Heart left ventricle (tissue), 16 donors: Measurements from ENCODE around the gene RNASEH2C. TPM values are rescaled to one million over a fixed set of nuclear protein-coding genes. Genes with fewer than 3 reads are reported as not detected.
"Not testable (repeated sequence)": the region's sequence is repeated elsewhere in the genome, so short reads cannot be mapped to it uniquely, and the experiment has no call there.

Experiments
- ATAC-seq, 4 donors: fragments of 200-7000 bp; cut with Tn5 transposase; one replicate each; pipeline ENCODE4 v1.9.1; 2020 to 2022; ENCODE audit warnings: moderate library complexity in 4 of 4, mild to moderate bottlenecking in 3 of 4, moderate number of reproducible peaks in 1 of 4
- DNase-seq, 5 donors: peaks; one replicate each; pipeline ENCODE4 v3.0.0-alpha.2; 2020
- H3K27ac ChIP-seq, 12 donors: fragments of 200-600 bp; sonication (generic) in 4 of 12; one replicate each; pipeline versions ENCODE4 v1.5.0 to v1.8.0; 2016 to 2022; ENCODE audit warnings: mild to moderate bottlenecking in 2 of 12
- H3K27me3 ChIP-seq, 9 donors: fragments of 200-600 bp; sonication (generic) in 2 of 9; one replicate each; pipeline versions ENCODE4 v1.5.1 to v1.8.0; 2016 to 2022; ENCODE audit warnings: mild to moderate bottlenecking in 3 of 9
- H3K36me3 ChIP-seq, 9 donors: fragments of 200-600 bp; sonication (generic) in 2 of 9; one replicate each; pipeline versions ENCODE4 v1.5.0 to v1.8.0; 2018 to 2022; ENCODE audit warnings: mild to moderate bottlenecking in 2 of 9
- H3K4me1 ChIP-seq, 12 donors: fragments of 200-600 bp; sonication (generic) in 4 of 12; one replicate each; pipeline versions ENCODE4 v1.5.0 to v1.8.0; 2016 to 2022; ENCODE audit warnings: mild to moderate bottlenecking in 3 of 12
- H3K4me3 ChIP-seq, 12 donors: fragments of 200-600 bp; sonication (generic) in 4 of 12; one replicate each; pipeline versions ENCODE4 v1.5.0 to v1.8.0; 2017 to 2022; ENCODE audit warnings: mild to moderate bottlenecking in 9 of 12, moderate library complexity in 4 of 12
- H3K9me3 ChIP-seq, 12 donors: fragments of 200-600 bp; sonication (generic) in 4 of 12; one replicate each; pipeline versions ENCODE4 v1.5.0 to v1.8.0; 2016 to 2022; ENCODE audit warnings: mild to moderate bottlenecking in 1 of 12
- POLR2A ChIP-seq, 2 donors: fragments of 450-650 bp; IDR thresholded peaks; one replicate each; pipeline ENCODE4 v1.6.1; 2017; ENCODE audit warnings: antibody characterized with exemption in 2 of 2, mild to moderate bottlenecking in 2 of 2, moderate library complexity in 2 of 2
- WGBS, 4 donors: extraction: QIAGEN DNeasy Blood & Tissue Kit in 2 of 4; methylation state at CpG; one replicate each; pipeline versions ENCODE4 v1.1.5 to v1.1.7; 2013 to 2018; 5-methylcytosine and 5-hydroxymethylcytosine counted together
- intact Hi-C, 10 donors: fragments of 100-400 bp; cut with DNase I; formaldehyde crosslinking; loops; one replicate each; pipeline versions ENCODE4 v1.11.1 to v1.14.2; 2022
- polyA plus RNA-seq, 2 donors: library from polyadenylated mRNA; stranded (reverse); fragments of 200-250 nt; gene quantifications; one replicate each; pipeline ENCODE4 v1.2.3, GENCODE V29; 2013
- total RNA-seq, 9 donors: library from RNA; depleted of rRNA in 2 of 9; stranded (reverse); fragments of >200 nt in 2 of 9; fragmentation: NEBNext Ultra II Directional in 3 of 9; extraction: Animal tissue kit (Norgen Biotek cat#: 25700) in 3 of 9; gene quantifications; one replicate each; pipeline versions ENCODE4 v1.1.0 to v1.2.4, GENCODE V29; 2016 to 2023
- TF ChIP-seq, protein P1 (sequence below), 12 donors: fragments of 200-600 bp; sonication (generic) in 4 of 12; IDR thresholded peaks; one replicate each; pipeline versions ENCODE4 v1.5.0 to v1.8.0; 2018 to 2022; ENCODE audit warnings: antibody characterized with exemption in 12 of 12, mild to moderate bottlenecking in 5 of 12
- donor health status: ischemic (EF 13 %, LVEDD 7.1; RV severe dilation, severe dysfunction).
- donor health status: healthy with polysubstance abuse.
- donor health status: DM: no; HTN: yes; CAD: no.
- donor health status: DM: no; HTN: no; CAD: no.
- donor health status: ischemic (EF 25% LVEDD 6.9; RV normal size, moderate dysfunction).
- donor health status: ischemic (EF 25% LVEDD 5.7; RV mildly dilated, moderate dysfunction).
- donor health status: healthy.
- donor health status: DM: yes; HTN: yes; CAD: no.
- donor health status: ischemic (EF 35%, LVEDD 5.7; RV mildly dilated, moderate dysfunction).
- donor health status: nonischemic (EF 11% LVEDD 7.7; RV severe dilation, severe dysfunction).
- donor health status: DM: yes; HTN: yes; CAD: no.
- donor health status: PGD.
- donor health status: ischemic (EF 29% LVEDD 5.4; RV normal size, mild dysfunction).
- donor health status: nonischemic (EF 23%, LVEDD 6.1; RV moderate dilation, normal function).

The RNASEH2C gene
- total and polyA plus RNA-seq, 11 donors, result 31.7 to 131 (median 54.7) TPM

DNA sequence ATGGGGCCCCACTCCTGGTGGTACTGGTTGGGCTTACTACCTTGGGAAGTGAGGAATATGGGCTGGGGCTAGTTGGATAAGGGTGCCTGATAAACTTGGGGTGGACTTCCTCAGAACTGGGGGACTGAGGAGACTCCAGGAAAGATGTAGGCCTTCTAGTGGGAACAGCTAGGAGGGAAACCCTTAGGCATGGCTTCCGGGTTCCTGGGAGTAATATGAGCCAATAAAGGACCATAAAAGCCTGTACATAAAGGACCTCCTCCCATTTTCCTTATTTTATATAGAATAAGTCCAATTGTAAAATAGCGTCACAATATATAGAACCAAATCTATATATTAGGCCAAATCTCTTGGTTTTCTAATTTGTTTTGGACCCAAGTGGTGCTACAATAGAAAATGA lies 18.4 kb upstream of the RNASEH2C start:
- H3K27ac ChIP-seq, result no peak overlapping the region
- no peaks in the 10 kb centered on the region for H3K36me3 ChIP-seq
- 76 to 89% (median 84%) methylated on average over 2 of the region's 2 CpGs for WGBS, 4 donors
- no peaks in the 10 kb centered on the region for H3K9me3 ChIP-seq
- no peak overlapping the region for H3K4me3 ChIP-seq
- no peaks in the 10 kb centered on the region for H3K4me1 ChIP-seq
- DNase-seq (no peak), ATAC-seq (no peak)
- intact Hi-C loops, result no loop called here
- H3K27me3 ChIP-seq, result no peaks in the 10 kb centered on the region
- TF ChIP-seq POLR2A (IDR thresholded peaks at IDR 0.05), result no peak
- TF ChIP-seq, protein P1, sequence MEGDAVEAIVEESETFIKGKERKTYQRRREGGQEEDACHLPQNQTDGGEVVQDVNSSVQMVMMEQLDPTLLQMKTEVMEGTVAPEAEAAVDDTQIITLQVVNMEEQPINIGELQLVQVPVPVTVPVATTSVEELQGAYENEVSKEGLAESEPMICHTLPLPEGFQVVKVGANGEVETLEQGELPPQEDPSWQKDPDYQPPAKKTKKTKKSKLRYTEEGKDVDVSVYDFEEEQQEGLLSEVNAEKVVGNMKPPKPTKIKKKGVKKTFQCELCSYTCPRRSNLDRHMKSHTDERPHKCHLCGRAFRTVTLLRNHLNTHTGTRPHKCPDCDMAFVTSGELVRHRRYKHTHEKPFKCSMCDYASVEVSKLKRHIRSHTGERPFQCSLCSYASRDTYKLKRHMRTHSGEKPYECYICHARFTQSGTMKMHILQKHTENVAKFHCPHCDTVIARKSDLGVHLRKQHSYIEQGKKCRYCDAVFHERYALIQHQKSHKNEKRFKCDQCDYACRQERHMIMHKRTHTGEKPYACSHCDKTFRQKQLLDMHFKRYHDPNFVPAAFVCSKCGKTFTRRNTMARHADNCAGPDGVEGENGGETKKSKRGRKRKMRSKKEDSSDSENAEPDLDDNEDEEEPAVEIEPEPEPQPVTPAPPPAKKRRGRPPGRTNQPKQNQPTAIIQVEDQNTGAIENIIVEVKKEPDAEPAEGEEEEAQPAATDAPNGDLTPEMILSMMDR (IDR thresholded peaks at IDR 0.05), result no peak

DNA sequence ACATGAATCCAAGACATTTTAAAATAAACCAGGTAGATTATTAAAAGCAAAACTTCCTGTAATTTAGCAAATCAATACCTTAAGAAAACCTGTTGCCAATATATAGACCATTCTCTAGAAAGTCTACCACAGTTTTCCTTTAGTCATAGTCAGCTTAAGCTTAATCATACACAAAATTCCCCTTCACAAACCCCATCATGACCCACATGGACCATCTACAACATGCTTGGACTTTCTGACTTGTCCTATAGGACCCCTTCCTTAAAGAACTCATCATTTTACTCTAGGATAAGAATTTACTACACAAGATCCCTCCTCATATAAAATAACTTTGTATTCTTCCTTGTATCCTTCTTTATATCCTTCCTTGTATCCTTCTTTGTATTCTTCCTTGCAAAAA lies 16.2 kb upstream of the RNASEH2C start:
- TF ChIP-seq, protein P1 (IDR thresholded peaks at IDR 0.05), result no peak
- no peak for TF ChIP-seq POLR2A (IDR thresholded peaks at IDR 0.05)
- H3K36me3 ChIP-seq, result no peaks in the 10 kb centered on the region
- H3K27me3 ChIP-seq, result no peaks in the 10 kb centered on the region
- ATAC-seq (no peak), DNase-seq (no peak)
- H3K4me1 ChIP-seq, result no peaks in the 10 kb centered on the region
- intact Hi-C loops, result no loop called here
- no peak overlapping the region for H3K27ac ChIP-seq
- H3K4me3 ChIP-seq, result no peak overlapping the region
- peaks cover 0 to 8% (median 0%) of the 10 kb centered on the region in 12 donors for H3K9me3 ChIP-seq

DNA sequence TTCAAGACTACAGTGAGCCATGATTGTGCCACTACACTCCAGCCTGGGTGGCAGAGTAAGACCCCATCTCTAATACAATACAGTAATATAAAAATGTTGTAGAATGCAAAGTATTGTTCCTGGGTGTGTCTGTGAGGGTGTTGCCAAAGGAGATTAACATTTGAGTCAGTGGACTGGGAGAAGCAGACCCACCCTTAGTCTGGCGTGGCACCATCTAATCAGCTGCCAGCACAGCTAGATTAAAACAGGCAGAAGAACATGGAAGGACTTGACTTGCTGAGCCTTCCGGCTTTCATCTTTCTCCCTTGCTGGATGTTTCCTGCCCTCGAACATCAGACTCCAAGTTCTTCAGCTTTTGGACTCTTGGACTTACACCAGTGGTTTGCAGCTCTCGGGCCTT lies 14.5 kb upstream of the RNASEH2C start:
- H3K27me3 ChIP-seq, H3K4me3 ChIP-seq, H3K4me1 ChIP-seq, ATAC-seq, H3K36me3 ChIP-seq, H3K27ac ChIP-seq, DNase-seq, intact Hi-C loops: not testable (repeated sequence)
- peaks cover 0 to 11% (median 0%) of the 10 kb centered on the region in 12 donors for H3K9me3 ChIP-seq
- 70 to 80% (median 74%) methylated on average over 4 of the region's 4 CpGs for WGBS, 4 donors

DNA sequence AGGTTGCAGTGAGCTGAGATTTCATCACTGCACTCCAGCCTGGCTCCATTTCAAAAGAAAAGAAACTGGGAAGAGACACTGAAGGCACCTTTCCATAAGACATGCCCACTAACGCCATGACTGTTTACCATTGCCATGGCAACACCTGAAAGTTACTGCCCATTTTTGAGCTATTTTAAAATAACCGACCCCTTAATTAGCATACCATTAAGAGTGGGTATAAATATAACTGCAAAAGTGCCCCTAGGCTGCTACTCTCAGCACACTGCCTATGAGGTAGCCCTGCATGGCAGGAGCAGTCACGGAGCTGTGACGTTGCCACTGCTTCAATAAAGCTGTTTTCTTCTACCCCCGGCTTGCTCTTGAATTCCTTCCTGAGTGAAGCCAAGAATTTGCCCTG lies 9.9 kb upstream of the RNASEH2C start:
- WGBS, 4 donors, result 46 to 63% (median 51%) methylated on average over 5 of the region's 5 CpGs
- intact Hi-C loops, result loop anchor here in 1 of 10 donors (5.0 kb wide), 1 partner anchor 42 kb away; no protein-coding TSS in a partner anchor
- Histone ChIP-seq H3K27ac (no peak overlapping the region), H3K9me3 (peaks cover 0 to 11% (median 0%) of the 10 kb centered on the region in 12 donors), H3K36me3 (no peaks in the 10 kb centered on the region), H3K4me1 (no peaks in the 10 kb centered on the region), H3K4me3 (no peak overlapping the region), H3K27me3 (no peaks in the 10 kb centered on the region)
- ATAC-seq (no peak), DNase-seq (no peak)
- no peak for TF ChIP-seq POLR2A (IDR thresholded peaks at IDR 0.05)
- TF ChIP-seq, protein P1 (IDR thresholded peaks at IDR 0.05), result no peak

DNA sequence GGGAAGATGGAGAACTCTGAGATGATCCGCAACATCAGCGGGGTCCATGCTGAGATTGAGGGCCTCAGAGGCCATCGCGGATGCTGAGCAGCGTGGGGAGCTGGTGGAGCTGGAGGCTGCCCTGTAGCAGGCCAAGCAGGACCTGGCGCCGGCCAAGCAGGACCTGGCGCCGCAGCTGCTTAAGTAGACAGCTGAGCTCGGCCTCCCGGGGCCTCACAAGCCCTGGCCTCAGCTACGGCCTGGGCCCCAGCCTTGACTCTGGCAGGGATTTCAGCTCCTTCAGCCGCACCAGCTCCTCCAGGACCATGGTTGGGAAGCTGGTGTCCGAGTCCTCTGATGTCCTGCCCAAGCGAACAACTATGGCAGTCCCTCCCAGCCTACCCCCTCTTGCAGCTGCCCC lies 7.3 kb upstream of the RNASEH2C start:
- Histone ChIP-seq H3K36me3 (no peaks in the 10 kb centered on the region), H3K27me3 (no peaks in the 10 kb centered on the region), H3K4me1 (no peaks in the 10 kb centered on the region), H3K9me3 (peaks cover 0 to 10% (median 0%) of the 10 kb centered on the region in 12 donors), H3K4me3 (no peak overlapping the region), H3K27ac (no peak overlapping the region)
- no peak for DNase-seq
- no peak for TF ChIP-seq POLR2A (IDR thresholded peaks at IDR 0.05)
- TF ChIP-seq, protein P1 (IDR thresholded peaks at IDR 0.05), result no peak
- intact Hi-C loops, result no loop called here
- 87 to 95% (median 89%) methylated on average over 6 to 15 of the region's 15 CpGs for WGBS, 4 donors
- no peak for ATAC-seq
